Ectodermal cell (in vitro differentiated cells): ENCODE measurements around the gene TYRO3.
A peak's percentile ranks its signal among the peaks of the same experiment; 100 is the strongest.
"Not testable (repeated sequence)": the region's sequence is repeated elsewhere in the genome, so short reads cannot be mapped to it uniquely, and the experiment has no call there.

ENCODE experiments used
- H3K27ac ChIP-seq: 2 replicates; pipeline ENCODE4 v1.7.0; 2013; ENCODE audit warnings: mild to moderate bottlenecking, low read depth, low read length; ENCODE audit not compliant: insufficient read depth, poor library complexity, severe bottlenecking
- H3K27me3 ChIP-seq: 2 replicates; pipeline ENCODE4 v1.7.0; 2013; ENCODE audit warnings: mild to moderate bottlenecking, low read length; ENCODE audit not compliant: insufficient read depth, control insufficient read depth, poor library complexity, severe bottlenecking
- H3K36me3 ChIP-seq: one replicate; pipeline ENCODE4 v1.7.0; 2013; ENCODE audit warnings: low read length; ENCODE audit not compliant: control insufficient read depth, insufficient read depth
- H3K4me1 ChIP-seq: one replicate; pipeline ENCODE4 v1.7.0; 2013; ENCODE audit warnings: low read length; ENCODE audit not compliant: control insufficient read depth, insufficient read depth
- H3K4me3 ChIP-seq: 2 replicates; pipeline ENCODE4 v1.7.0; 2013; ENCODE audit warnings: low read depth, low read length, control low read depth; ENCODE audit not compliant: insufficient read depth
- H3K9me3 ChIP-seq: 2 replicates; pipeline ENCODE4 v1.7.0; 2013; ENCODE audit warnings: mild to moderate bottlenecking, low read length, moderate library complexity; ENCODE audit not compliant: control insufficient read depth
- WGBS, 2 experiments: methylation state at CpG; one replicate each; pipeline ENCODE4 v1.1.7; 2013; ENCODE audit warnings: missing lambda C conversion rate in 2 of 2; 5-methylcytosine and 5-hydroxymethylcytosine counted together

The TYRO3 gene

GRCh38 chr15:41562784-41563198 lies 3.8 kb downstream of the TYRO3 start:
- Histone ChIP-seq H3K9me3 (no peaks in the 10 kb centered on the region), H3K4me3 (no peak overlapping the region), H3K36me3 (peaks cover 5% of the 10 kb centered on the region), H3K27me3 (no peaks in the 10 kb centered on the region), H3K27ac (no peak overlapping the region), H3K4me1 (peaks cover 72% of the 10 kb centered on the region)
- WGBS, 2 experiments = 42 to 50% methylated on average over 4 of the region's 4 CpGs

GRCh38 chr15:41564286-41564959 lies 5.4 kb downstream of the TYRO3 start:
- no peaks in the 10 kb centered on the region for H3K27me3 ChIP-seq
- H3K36me3 ChIP-seq = peaks cover 5% of the 10 kb centered on the region
- no peaks in the 10 kb centered on the region for H3K9me3 ChIP-seq
- 26 to 27% methylated on average over 7 of the region's 7 CpGs for WGBS, 2 experiments
- no peak overlapping the region for H3K4me3 ChIP-seq
- H3K27ac ChIP-seq = no peak overlapping the region
- H3K4me1 ChIP-seq = peaks cover 84% of the 10 kb centered on the region

GRCh38 chr15:41564960-41565502 lies 6.0 kb downstream of the TYRO3 start:
- 81 to 82% methylated on average over 8 of the region's 8 CpGs for WGBS, 2 experiments
- Histone ChIP-seq H3K9me3 (no peaks in the 10 kb centered on the region), H3K4me3 (no peak overlapping the region), H3K27ac (no peak overlapping the region), H3K27me3 (no peaks in the 10 kb centered on the region), H3K4me1 (peaks cover 83% of the 10 kb centered on the region), H3K36me3 (peaks cover 9% of the 10 kb centered on the region)

- 81 to 95% methylated on average over 3 of the region's 3 CpGs for WGBS, 2 experiments
- no peak overlapping the region for H3K4me3 ChIP-seq
- peaks cover 77% of the 10 kb centered on the region for H3K4me1 ChIP-seq
- H3K36me3 ChIP-seq = peaks cover 15% of the 10 kb centered on the region
- H3K27me3 ChIP-seq = no peaks in the 10 kb centered on the region
- H3K9me3 ChIP-seq = no peaks in the 10 kb centered on the region
- no peak overlapping the region for H3K27ac ChIP-seq
These were observed 6.7 kb downstream of the TYRO3 start for GRCh38 chr15:41565702-41566101.

GRCh38 chr15:41566121-41566885 lies 7.3 kb downstream of the TYRO3 start:
- 94 to 97% methylated on average over 9 of the region's 9 CpGs for WGBS, 2 experiments
- Histone ChIP-seq H3K4me1 (peaks cover 71% of the 10 kb centered on the region), H3K36me3 (peaks cover 21% of the 10 kb centered on the region), H3K27me3 (no peaks in the 10 kb centered on the region), H3K9me3 (no peaks in the 10 kb centered on the region), H3K4me3 (no peak overlapping the region), H3K27ac (no peak overlapping the region)

GRCh38 chr15:41567261-41567660 lies 8.2 kb downstream of the TYRO3 start:
- H3K27me3 ChIP-seq = no peaks in the 10 kb centered on the region
- peaks cover 31% of the 10 kb centered on the region for H3K36me3 ChIP-seq
- no peaks in the 10 kb centered on the region for H3K9me3 ChIP-seq
- peaks cover 62% of the 10 kb centered on the region for H3K4me1 ChIP-seq
- WGBS, 2 experiments = 94 to 96% methylated on average over 5 of the region's 6 CpGs
- H3K27ac ChIP-seq = peak overlapping the region; percentile 99
- H3K4me3 ChIP-seq = no peak overlapping the region

- no peaks in the 10 kb centered on the region for H3K27me3 ChIP-seq
- no peaks in the 10 kb centered on the region for H3K9me3 ChIP-seq
- peak overlapping the region; percentile 16 for H3K4me3 ChIP-seq
- WGBS, 2 experiments = 45 to 53% methylated on average over 4 of the region's 4 CpGs
- peak overlapping the region; percentile 99 for H3K27ac ChIP-seq
- peaks cover 36% of the 10 kb centered on the region for H3K36me3 ChIP-seq
- peaks cover 56% of the 10 kb centered on the region for H3K4me1 ChIP-seq
These were observed 8.8 kb downstream of the TYRO3 start for GRCh38 chr15:41567862-41568261.

- Histone ChIP-seq H3K36me3 (peaks cover 40% of the 10 kb centered on the region), H3K4me3 (peak overlapping the region; percentile 16), H3K9me3 (no peaks in the 10 kb centered on the region), H3K27ac (peak overlapping the region; percentile 99), H3K4me1 (peaks cover 50% of the 10 kb centered on the region), H3K27me3 (no peaks in the 10 kb centered on the region)
- 42 to 45% methylated on average over 8 of the region's 8 CpGs for WGBS, 2 experiments
These were observed 9.5 kb downstream of the TYRO3 start for GRCh38 chr15:41568350-41569017.

- H3K27me3 ChIP-seq, H3K9me3 ChIP-seq, H3K4me3 ChIP-seq, H3K27ac ChIP-seq: not testable (repeated sequence)
- Histone ChIP-seq H3K4me1 (peaks cover 42% of the 10 kb centered on the region), H3K36me3 (peaks cover 45% of the 10 kb centered on the region)
- WGBS, 2 experiments = 100% methylated on average over 1 of the region's 1 CpG
These were observed 10.2 kb downstream of the TYRO3 start for GRCh38 chr15:41569232-41569631.

- 96 to 99% methylated on average over 3 of the region's 3 CpGs for WGBS, 2 experiments
- no peaks in the 10 kb centered on the region for H3K9me3 ChIP-seq
- peaks cover 28% of the 10 kb centered on the region for H3K4me1 ChIP-seq
- no peaks in the 10 kb centered on the region for H3K27me3 ChIP-seq
- H3K27ac ChIP-seq = no peak overlapping the region
- H3K4me3 ChIP-seq = no peak overlapping the region
- peaks cover 55% of the 10 kb centered on the region for H3K36me3 ChIP-seq
These were observed 11.8 kb downstream of the TYRO3 start for GRCh38 chr15:41570764-41571163.
